Esophagus squamous epithelium (tissue), 5 donors: ENCODE results near the gene RIMBP2. TPM values are rescaled to one million over a fixed set of nuclear protein-coding genes. Genes with fewer than 3 reads are reported as not detected.

Experiments
- DNase-seq: peaks from one replicate; lab custom pipeline; 2025; lab: John Stamatoyannopoulos, UW
- H3K27ac ChIP-seq, 4 donors: fragments of 200-600 bp; sonication (generic); one replicate each; pipeline ENCODE4 v1.5.1; 2016 to 2019; ENCODE audit warnings: mild to moderate bottlenecking in 1 of 4
- H3K27me3 ChIP-seq, 4 donors: fragments of 200-600 bp; sonication (generic); 1 replicate in 3 of 4; 2 replicates in 1 of 4; pipeline versions ENCODE4 v1.5.1 to v1.6.0; 2017 to 2021; ENCODE audit warnings: antibody characterized with exemption in 1 of 4
- H3K36me3 ChIP-seq, 3 donors: fragments of 200-600 bp; sonication (generic); one replicate each; pipeline ENCODE4 v1.5.1; 2016 to 2019
- H3K4me1 ChIP-seq, 3 donors: fragments of 200-600 bp; sonication (generic); one replicate each; pipeline ENCODE4 v1.5.1; 2017 to 2019
- H3K4me3 ChIP-seq, 4 donors: fragments of 200-600 bp; sonication (generic); 1 replicate in 3 of 4; 2 replicates in 1 of 4; pipeline ENCODE4 v1.5.1; 2016 to 2019; ENCODE audit warnings: mild to moderate bottlenecking in 2 of 4, moderate library complexity in 1 of 4
- H3K9me3 ChIP-seq, 3 donors: fragments of 200-600 bp; sonication (generic); one replicate each; pipeline ENCODE4 v1.5.1; 2016 to 2019
- POLR2A ChIP-seq, 4 donors: fragments of 450-650 bp; IDR thresholded peaks; one replicate each; pipeline ENCODE4 v1.6.1; 2017; ENCODE audit warnings: antibody characterized with exemption in 4 of 4, mild to moderate bottlenecking in 4 of 4, moderate library complexity in 3 of 4
- WGBS, 2 donors: methylation state at CpG; one replicate each; pipeline ENCODE4 v1.1.5; 2018; 5-methylcytosine and 5-hydroxymethylcytosine counted together
- intact Hi-C: fragments of 100-400 bp; cut with DNase I; formaldehyde crosslinking; loops from one replicate; pipeline ENCODE4 v1.15.0; 2022
- total RNA-seq, 4 donors: library from RNA; depleted of rRNA; stranded (reverse); fragments of >200 nt; gene quantifications; one replicate each; pipeline ENCODE4 v1.1.0, GENCODE V29; 2016
- TF ChIP-seq, protein P1 (sequence below), 6 experiments: fragments of 450-650 bp in 4 of 6; fragments of 200-600 bp in 2 of 6; sonication (generic) in 2 of 6; IDR thresholded peaks; one replicate each; pipeline ENCODE4 v1.5.1; 2016 to 2019; ENCODE audit warnings: antibody characterized with exemption in 6 of 6, mild to moderate bottlenecking in 4 of 6, moderate library complexity in 4 of 6
- donor health status: DM: yes; HTN: yes; CAD: no.

RIMBP2 gene
- total RNA-seq, 4 donors from 2014 or later, result 0.08 to 0.76 (median 0.46) TPM

DNA sequence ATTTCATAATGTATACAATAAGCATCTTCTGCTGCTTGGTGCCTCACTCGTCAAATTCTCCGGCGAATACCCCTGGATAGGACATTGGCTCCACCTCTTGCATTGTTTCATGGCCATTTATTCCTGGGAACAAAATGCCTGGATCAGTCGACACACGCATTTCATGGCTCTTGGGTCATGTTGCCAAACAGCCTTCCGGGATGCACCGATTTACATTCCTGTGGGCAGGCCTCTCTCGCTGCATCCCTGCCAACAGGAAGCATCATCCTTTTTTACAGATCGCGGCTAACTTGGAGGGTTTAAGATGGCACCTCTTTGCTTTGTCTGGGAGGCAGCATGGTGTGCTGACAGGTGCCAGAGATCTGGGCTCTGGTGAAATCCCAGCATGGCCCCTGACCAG, 32.7 kb upstream of the RIMBP2 start:
- TF ChIP-seq, protein P1, sequence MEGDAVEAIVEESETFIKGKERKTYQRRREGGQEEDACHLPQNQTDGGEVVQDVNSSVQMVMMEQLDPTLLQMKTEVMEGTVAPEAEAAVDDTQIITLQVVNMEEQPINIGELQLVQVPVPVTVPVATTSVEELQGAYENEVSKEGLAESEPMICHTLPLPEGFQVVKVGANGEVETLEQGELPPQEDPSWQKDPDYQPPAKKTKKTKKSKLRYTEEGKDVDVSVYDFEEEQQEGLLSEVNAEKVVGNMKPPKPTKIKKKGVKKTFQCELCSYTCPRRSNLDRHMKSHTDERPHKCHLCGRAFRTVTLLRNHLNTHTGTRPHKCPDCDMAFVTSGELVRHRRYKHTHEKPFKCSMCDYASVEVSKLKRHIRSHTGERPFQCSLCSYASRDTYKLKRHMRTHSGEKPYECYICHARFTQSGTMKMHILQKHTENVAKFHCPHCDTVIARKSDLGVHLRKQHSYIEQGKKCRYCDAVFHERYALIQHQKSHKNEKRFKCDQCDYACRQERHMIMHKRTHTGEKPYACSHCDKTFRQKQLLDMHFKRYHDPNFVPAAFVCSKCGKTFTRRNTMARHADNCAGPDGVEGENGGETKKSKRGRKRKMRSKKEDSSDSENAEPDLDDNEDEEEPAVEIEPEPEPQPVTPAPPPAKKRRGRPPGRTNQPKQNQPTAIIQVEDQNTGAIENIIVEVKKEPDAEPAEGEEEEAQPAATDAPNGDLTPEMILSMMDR (IDR thresholded peaks at IDR 0.05), result no peak
- TF ChIP-seq POLR2A (IDR thresholded peaks at IDR 0.05), result no peak
- no peak for DNase-seq
- H3K36me3 ChIP-seq, result no peaks in the 10 kb centered on the region
- no peaks in the 10 kb centered on the region for H3K9me3 ChIP-seq
- H3K27ac ChIP-seq, result no peak overlapping the region
- no peak overlapping the region for H3K4me3 ChIP-seq
- peaks cover 0 to 38% (median 0%) of the 10 kb centered on the region in 4 donors for H3K27me3 ChIP-seq
- WGBS, 2 donors, result 46 to 64% methylated on average over 7 to 9 of the region's 10 CpGs
- intact Hi-C loops, result loop anchor here (10.0 kb wide), 1 partner anchor 704 kb away; no protein-coding TSS in a partner anchor
- H3K4me1 ChIP-seq, result peaks cover 3 to 8% (median 3%) of the 10 kb centered on the region in 3 donors

DNA sequence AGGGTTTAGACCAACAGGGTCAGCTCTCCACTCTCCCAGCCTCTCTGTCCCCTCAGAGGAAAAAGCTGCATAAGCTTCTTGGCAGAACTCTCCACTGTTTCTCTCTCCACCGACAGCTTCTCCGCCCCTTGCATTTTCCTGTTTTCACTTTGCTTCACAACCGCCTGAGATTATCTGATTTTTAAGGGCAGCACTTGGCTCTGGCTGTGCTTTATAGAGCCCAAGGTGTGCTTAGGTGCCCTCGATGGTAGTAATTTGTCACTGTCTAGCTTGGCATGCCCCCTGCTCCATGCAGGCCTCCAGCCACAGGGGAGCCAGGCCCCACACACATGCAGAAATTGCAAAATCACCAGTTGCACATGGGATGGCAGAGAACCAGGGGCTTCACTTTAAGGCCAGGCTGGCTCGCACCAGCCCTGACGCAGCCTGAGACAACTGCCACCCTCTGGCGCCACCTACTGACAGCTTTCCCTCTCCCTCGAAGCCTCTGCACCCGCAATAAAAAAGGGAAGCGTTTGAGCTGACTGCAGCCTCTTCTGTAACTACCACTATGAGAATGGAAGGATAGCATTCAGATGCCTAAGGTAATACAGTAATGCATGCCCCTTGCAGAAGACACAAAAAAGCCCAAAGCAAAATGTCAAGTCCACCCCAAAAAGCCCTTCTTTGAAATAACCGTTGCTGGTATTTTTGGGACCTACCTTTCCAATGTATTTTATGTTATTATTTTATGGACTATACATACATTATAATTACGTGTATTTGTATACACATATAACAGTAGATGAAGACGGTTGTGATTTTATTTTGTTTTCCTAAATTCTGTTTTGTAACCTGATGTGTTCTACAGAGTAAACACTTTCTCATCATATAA, 32.0 kb upstream of the RIMBP2 start:
- no peaks in the 10 kb centered on the region for H3K36me3 ChIP-seq
- intact Hi-C loops, result loop anchor here (10.0 kb wide), 1 partner anchor 703 kb away; no protein-coding TSS in a partner anchor
- 7 to 9% methylated on average over 11 to 13 of the region's 13 CpGs for WGBS, 2 donors
- no peaks in the 10 kb centered on the region for H3K9me3 ChIP-seq
- H3K27me3 ChIP-seq, result peaks cover 0 to 36% (median 0%) of the 10 kb centered on the region in 4 donors
- peaks cover 3 to 8% (median 3%) of the 10 kb centered on the region in 3 donors for H3K4me1 ChIP-seq
- no peak overlapping the region for H3K27ac ChIP-seq
- H3K4me3 ChIP-seq, result peak overlapping the region in 1 of 4 donors; percentile 30
- TF ChIP-seq, protein P1 (IDR thresholded peaks at IDR 0.05), result peak; percentile 56 to 87 (median 73)
- TF ChIP-seq POLR2A (IDR thresholded peaks at IDR 0.05), result no peak
- no peak for DNase-seq

DNA sequence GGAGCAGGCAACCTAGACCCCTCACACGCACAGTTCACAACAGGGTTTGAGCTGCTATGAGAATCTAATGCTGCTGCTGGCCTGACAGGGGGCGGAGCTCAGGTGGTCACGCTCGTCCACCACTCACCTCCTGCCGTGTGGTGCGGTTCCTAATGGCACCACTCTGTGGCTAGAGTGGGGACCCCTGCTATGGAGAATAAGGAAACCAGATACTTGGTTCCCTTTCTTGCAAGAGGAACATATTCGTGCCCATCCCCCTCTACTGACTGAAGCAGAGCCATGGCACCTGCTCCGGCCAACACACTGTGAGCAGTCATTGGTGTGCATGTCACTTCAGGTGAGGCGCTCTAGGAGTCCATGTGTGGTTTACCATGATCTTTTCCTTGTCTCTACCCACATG, 30.4 kb upstream of the RIMBP2 start:
- Histone ChIP-seq H3K4me3 (no peak overlapping the region), H3K27ac (no peak overlapping the region), H3K36me3 (no peaks in the 10 kb centered on the region), H3K4me1 (peaks cover 3 to 8% (median 3%) of the 10 kb centered on the region in 3 donors), H3K9me3 (no peaks in the 10 kb centered on the region), H3K27me3 (peaks cover 0 to 22% (median 0%) of the 10 kb centered on the region in 4 donors)
- WGBS, 2 donors, result 41 to 58% methylated on average over 7 of the region's 9 CpGs
- intact Hi-C loops, result loop anchor here (10.0 kb wide), 1 partner anchor 702 kb away; no protein-coding TSS in a partner anchor
- no peak for TF ChIP-seq POLR2A (IDR thresholded peaks at IDR 0.05)
- TF ChIP-seq, protein P1 (IDR thresholded peaks at IDR 0.05), result no peak
- no peak for DNase-seq

DNA sequence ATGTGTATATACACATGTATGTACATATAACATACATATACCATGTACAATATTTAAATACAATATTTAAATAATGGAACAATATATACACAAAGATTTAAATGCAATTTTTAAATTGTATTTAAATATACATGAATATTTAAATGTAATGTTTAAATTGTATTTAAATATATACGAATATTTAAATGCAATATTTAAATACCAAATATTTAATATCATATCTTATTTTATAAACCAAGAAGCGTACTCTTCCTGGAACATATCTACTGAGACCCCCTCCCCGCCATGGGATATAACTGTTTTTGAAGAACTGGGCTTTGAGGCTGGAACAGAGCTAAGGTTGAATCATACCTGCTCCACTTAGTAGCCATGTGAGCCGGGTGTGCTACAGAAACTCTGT, 29.8 kb upstream of the RIMBP2 start:
- no peak for DNase-seq
- no peak for TF ChIP-seq POLR2A (IDR thresholded peaks at IDR 0.05)
- 77 to 92% methylated on average over 4 of the region's 4 CpGs for WGBS, 2 donors

DNA sequence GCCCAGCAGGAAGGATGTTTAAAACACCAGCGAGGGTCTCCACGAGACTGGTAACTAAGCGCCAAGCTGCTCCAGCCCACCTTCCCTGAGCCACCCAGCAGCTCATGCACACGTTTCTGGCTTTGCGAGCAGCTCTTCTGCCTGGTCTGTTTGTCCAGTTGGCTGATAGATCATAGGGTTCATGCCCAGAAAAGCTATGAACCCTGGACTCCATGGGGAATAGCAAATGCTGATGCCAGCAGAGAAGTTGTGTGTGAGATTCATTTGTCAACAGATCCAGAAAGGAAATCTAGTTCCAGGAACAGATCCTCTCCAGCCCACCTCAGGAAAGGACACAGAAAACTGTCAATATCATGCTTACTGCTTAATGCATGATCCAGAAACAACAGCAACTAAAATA, 28.2 kb upstream of the RIMBP2 start:
- TF ChIP-seq, protein P1 (IDR thresholded peaks at IDR 0.05), result no peak
- no peak for TF ChIP-seq POLR2A (IDR thresholded peaks at IDR 0.05)
- Histone ChIP-seq H3K27me3 (peaks cover 0 to 38% (median 0%) of the 10 kb centered on the region in 4 donors), H3K4me1 (peaks cover 3 to 8% (median 3%) of the 10 kb centered on the region in 3 donors), H3K27ac (no peak overlapping the region), H3K9me3 (no peaks in the 10 kb centered on the region), H3K36me3 (no peaks in the 10 kb centered on the region), H3K4me3 (no peak overlapping the region)
- WGBS, 2 donors, result 83 to 90% methylated on average over 3 to 5 of the region's 5 CpGs
- no peak for DNase-seq
- intact Hi-C loops, result loop anchor here (10.0 kb wide), 1 partner anchor 699 kb away; no protein-coding TSS in a partner anchor

More for the DNA sequence above, 29.8 kb upstream of the RIMBP2 start:
- Histone ChIP-seq H3K4me3 (no peak overlapping the region), H3K27me3 (peaks cover 0 to 22% (median 0%) of the 10 kb centered on the region in 4 donors), H3K27ac (no peak overlapping the region), H3K36me3 (no peaks in the 10 kb centered on the region), H3K4me1 (peaks cover 3 to 8% (median 3%) of the 10 kb centered on the region in 3 donors), H3K9me3 (no peaks in the 10 kb centered on the region)
- intact Hi-C loops, result loop anchor here (10.0 kb wide), 1 partner anchor 701 kb away; no protein-coding TSS in a partner anchor
